Liver (tissue), 3 donors: ENCODE measurements around the gene ADAMTS14.

Experiments used
- ATF3 ChIP-seq: IDR thresholded peaks from 2 replicates; pipeline ENCODE4 v1.6.1; 2016; ENCODE audit warnings: antibody characterized with exemption
- EGR1 ChIP-seq, 2 donors: IDR thresholded peaks; 2 replicates each; pipeline ENCODE4 v1.6.1; 2016 to 2018; ENCODE audit warnings: antibody characterized with exemption in 2 of 2, low read depth in 2 of 2
- GABPA ChIP-seq, 2 donors: IDR thresholded peaks in 1 of 2; conservative IDR thresholded peaks in 1 of 2; 2 replicates each; pipeline ENCODE4 v1.6.1; 2016; ENCODE audit warnings: antibody characterized with exemption in 2 of 2, mild to moderate bottlenecking in 1 of 2, moderate library complexity in 1 of 2
- NR2F2 ChIP-seq: IDR thresholded peaks from 2 replicates; pipeline ENCODE4 v1.6.1; 2016; ENCODE audit warnings: antibody characterized with exemption
- RAD21 ChIP-seq, 2 donors: IDR thresholded peaks; 2 replicates each; pipeline ENCODE4 v1.6.1; 2016; ENCODE audit warnings: antibody characterized with exemption in 2 of 2, mild to moderate bottlenecking in 2 of 2
- REST ChIP-seq: IDR thresholded peaks from 2 replicates; pipeline ENCODE4 v1.6.1; 2016; ENCODE audit warnings: antibody characterized with exemption, mild to moderate bottlenecking
- RXRA ChIP-seq, 2 donors: IDR thresholded peaks; 2 replicates each; pipeline ENCODE4 v1.6.1; 2017 to 2018; ENCODE audit warnings: antibody characterized with exemption in 2 of 2, mild to moderate bottlenecking in 1 of 2
- TAF1 ChIP-seq: conservative IDR thresholded peaks from 2 replicates; pipeline ENCODE4 v1.6.1; 2016; ENCODE audit warnings: antibody characterized with exemption, mild to moderate bottlenecking
- YY1 ChIP-seq: IDR thresholded peaks from 2 replicates; pipeline ENCODE4 v1.6.1; 2016; ENCODE audit warnings: antibody characterized with exemption, mild to moderate bottlenecking
- ZBTB33 ChIP-seq: IDR thresholded peaks from 2 replicates; pipeline ENCODE4 v1.6.1; 2016; ENCODE audit warnings: antibody characterized with exemption
- TF ChIP-seq, protein P1 (sequence below): IDR thresholded peaks from 2 replicates; pipeline ENCODE4 v1.6.1; 2016; ENCODE audit warnings: antibody characterized with exemption
- TF ChIP-seq, protein P2 (sequence below): fragments of 150-350 bp; IDR thresholded peaks from 2 replicates; pipeline ENCODE4 v1.5.1; 2017; ENCODE audit warnings: improper control_type of control experiment, low read depth, low read length; ENCODE audit not compliant: missing input control
- donor health status: healthy.
- donor health status: healthy.

DNA sequence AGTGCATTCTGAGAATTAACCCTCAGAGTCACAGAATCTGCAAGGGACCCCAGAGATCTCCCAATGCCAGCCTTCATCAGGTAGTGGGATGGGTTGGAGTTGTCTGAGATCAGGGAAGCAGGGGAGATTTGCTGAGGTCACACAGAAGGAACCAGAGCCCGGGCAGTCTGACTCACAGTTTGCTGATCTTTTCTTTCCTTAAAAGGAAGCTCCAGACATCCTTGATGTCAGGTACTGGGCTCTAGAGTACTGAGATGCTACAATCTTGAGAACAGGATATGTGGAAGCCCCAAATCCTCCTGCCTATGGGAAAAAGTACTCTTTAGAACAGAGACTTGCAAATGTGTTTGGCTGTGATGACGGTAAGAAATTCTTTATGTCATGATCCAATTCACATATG is 112.2 kb downstream of the ADAMTS14 start:
- TF ChIP-seq, protein P1, sequence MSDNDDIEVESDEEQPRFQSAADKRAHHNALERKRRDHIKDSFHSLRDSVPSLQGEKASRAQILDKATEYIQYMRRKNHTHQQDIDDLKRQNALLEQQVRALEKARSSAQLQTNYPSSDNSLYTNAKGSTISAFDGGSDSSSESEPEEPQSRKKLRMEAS: no peak
- TF ChIP-seq, protein P2, sequence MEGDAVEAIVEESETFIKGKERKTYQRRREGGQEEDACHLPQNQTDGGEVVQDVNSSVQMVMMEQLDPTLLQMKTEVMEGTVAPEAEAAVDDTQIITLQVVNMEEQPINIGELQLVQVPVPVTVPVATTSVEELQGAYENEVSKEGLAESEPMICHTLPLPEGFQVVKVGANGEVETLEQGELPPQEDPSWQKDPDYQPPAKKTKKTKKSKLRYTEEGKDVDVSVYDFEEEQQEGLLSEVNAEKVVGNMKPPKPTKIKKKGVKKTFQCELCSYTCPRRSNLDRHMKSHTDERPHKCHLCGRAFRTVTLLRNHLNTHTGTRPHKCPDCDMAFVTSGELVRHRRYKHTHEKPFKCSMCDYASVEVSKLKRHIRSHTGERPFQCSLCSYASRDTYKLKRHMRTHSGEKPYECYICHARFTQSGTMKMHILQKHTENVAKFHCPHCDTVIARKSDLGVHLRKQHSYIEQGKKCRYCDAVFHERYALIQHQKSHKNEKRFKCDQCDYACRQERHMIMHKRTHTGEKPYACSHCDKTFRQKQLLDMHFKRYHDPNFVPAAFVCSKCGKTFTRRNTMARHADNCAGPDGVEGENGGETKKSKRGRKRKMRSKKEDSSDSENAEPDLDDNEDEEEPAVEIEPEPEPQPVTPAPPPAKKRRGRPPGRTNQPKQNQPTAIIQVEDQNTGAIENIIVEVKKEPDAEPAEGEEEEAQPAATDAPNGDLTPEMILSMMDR: no peak
- TF ChIP-seq EGR1 (IDR thresholded peaks at IDR 0.05; ENCODE audit: low read depth in 2 of 2) (no peak), TAF1 (no peak), YY1 (no peak), RXRA (IDR thresholded peaks at IDR 0.05) (no peak), ZBTB33 (no peak), GABPA (IDR thresholded peaks at IDR 0.05 in 1 of 2, conservative IDR thresholded peaks at IDR 0.05 in 1 of 2) (no peak), RAD21 (IDR thresholded peaks at IDR 0.05) (no peak), NR2F2 (no peak), REST (no peak), ATF3 (no peak)
